ENCODE results near the gene KIR3DL3. TPM values are rescaled to one million over a fixed set of nuclear protein-coding genes. Genes with fewer than 3 reads are reported as not detected.

KIR3DL3 gene
- total and polyA plus RNA-seq, 9 of the 15 experiments (the other 6 are each of a cell fraction or from before 2014, with no cell fraction given): 0.11 TPM; not detected in 8

Small RNA genes within 50 kb of the gene (small RNA-seq; reads per million reads assigned to genes)
- gene AC245128.2 (not detected), gene KIR3DP1 (not detected)

Other genes with a start within 250 kb of the KIR3DL3 start
Only the 7 nearest of the 15 such genes appear.
- gene LILRB1, start 94.0 kb upstream of the KIR3DL3 start, total RNA-seq (2014; rRNA removed): not detected in 2 replicates
- gene LILRB1, start 94.0 kb upstream of the KIR3DL3 start, total RNA-seq (2014; rRNA removed; fragmentation: Illumina TruSeq; extraction: Trizol): not detected in 2 replicates
- gene LILRB1, start 94.0 kb upstream of the KIR3DL3 start, total RNA-seq (2015; rRNA removed; fragmentation: Illumina TruSeq; extraction: Trizol): not detected in 2 replicates
- not detected in 2 replicates for gene LILRB1, start 94.0 kb upstream of the KIR3DL3 start, total RNA-seq (2021)
- gene LILRB1, start 94.0 kb upstream of the KIR3DL3 start, polyA plus RNA-seq (2011; rRNA removed): not detected in 2 replicates
- gene LILRB1, start 94.0 kb upstream of the KIR3DL3 start, polyA plus RNA-seq (2014; fragmentation: Illumina TruSeq; extraction: Trizol): not detected in 2 replicates
- not detected for gene LILRB1, start 94.0 kb upstream of the KIR3DL3 start, polyA plus RNA-seq (2014; fragmentation: Nextera tagmentation; extraction: Ambion mirVana)
- gene LILRB1, start 94.0 kb upstream of the KIR3DL3 start, polyA plus RNA-seq (2014; rRNA removed): not detected in 2 replicates
- not detected in 2 replicates for gene LILRB4, start 61.5 kb upstream of the KIR3DL3 start, total RNA-seq (2014; rRNA removed)
- gene LILRB4, start 61.5 kb upstream of the KIR3DL3 start, total RNA-seq (2014; rRNA removed; fragmentation: Illumina TruSeq; extraction: Trizol): not detected in 2 replicates
- gene LILRB4, start 61.5 kb upstream of the KIR3DL3 start, total RNA-seq (2015; rRNA removed; fragmentation: Illumina TruSeq; extraction: Trizol): not detected in 2 replicates
- not detected in 2 replicates for gene LILRB4, start 61.5 kb upstream of the KIR3DL3 start, total RNA-seq (2021)
- not detected in 2 replicates for gene LILRB4, start 61.5 kb upstream of the KIR3DL3 start, polyA plus RNA-seq (2011; rRNA removed)
- not detected in 2 replicates for gene LILRB4, start 61.5 kb upstream of the KIR3DL3 start, polyA plus RNA-seq (2014; fragmentation: Illumina TruSeq; extraction: Trizol)
- gene LILRB4, start 61.5 kb upstream of the KIR3DL3 start, polyA plus RNA-seq (2014; fragmentation: Nextera tagmentation; extraction: Ambion mirVana): not detected
- gene LILRB4, start 61.5 kb upstream of the KIR3DL3 start, polyA plus RNA-seq (2014; rRNA removed): not detected in 2 replicates
- not detected in 2 replicates for gene KIR2DL3, start 14.1 kb downstream of the KIR3DL3 start, total RNA-seq (2014; rRNA removed)
- gene KIR2DL3, start 14.1 kb downstream of the KIR3DL3 start, total RNA-seq (2014; rRNA removed; fragmentation: Illumina TruSeq; extraction: Trizol): not detected in 2 replicates
- gene KIR2DL3, start 14.1 kb downstream of the KIR3DL3 start, total RNA-seq (2015; rRNA removed; fragmentation: Illumina TruSeq; extraction: Trizol): not detected in 2 replicates
- not detected in 2 replicates for gene KIR2DL3, start 14.1 kb downstream of the KIR3DL3 start, total RNA-seq (2021)
- gene KIR2DL3, start 14.1 kb downstream of the KIR3DL3 start, polyA plus RNA-seq (2011; rRNA removed): not detected in 2 replicates
- gene KIR2DL3, start 14.1 kb downstream of the KIR3DL3 start, polyA plus RNA-seq (2014; fragmentation: Illumina TruSeq; extraction: Trizol): not detected in 2 replicates
- not detected for gene KIR2DL3, start 14.1 kb downstream of the KIR3DL3 start, polyA plus RNA-seq (2014; fragmentation: Nextera tagmentation; extraction: Ambion mirVana)
- not detected in 2 replicates for gene KIR2DL3, start 14.1 kb downstream of the KIR3DL3 start, polyA plus RNA-seq (2014; rRNA removed)
- not detected in 2 replicates for gene KIR2DL1, start 45.4 kb downstream of the KIR3DL3 start, total RNA-seq (2014; rRNA removed)
- not detected in 2 replicates for gene KIR2DL1, start 45.4 kb downstream of the KIR3DL3 start, total RNA-seq (2014; rRNA removed; fragmentation: Illumina TruSeq; extraction: Trizol)
- gene KIR2DL1, start 45.4 kb downstream of the KIR3DL3 start, total RNA-seq (2015; rRNA removed; fragmentation: Illumina TruSeq; extraction: Trizol): not detected in 2 replicates
- not detected in 2 replicates for gene KIR2DL1, start 45.4 kb downstream of the KIR3DL3 start, total RNA-seq (2021)
- gene KIR2DL1, start 45.4 kb downstream of the KIR3DL3 start, polyA plus RNA-seq (2011; rRNA removed): not detected in 2 replicates
- not detected in 2 replicates for gene KIR2DL1, start 45.4 kb downstream of the KIR3DL3 start, polyA plus RNA-seq (2014; fragmentation: Illumina TruSeq; extraction: Trizol)
- not detected for gene KIR2DL1, start 45.4 kb downstream of the KIR3DL3 start, polyA plus RNA-seq (2014; fragmentation: Nextera tagmentation; extraction: Ambion mirVana)
- gene KIR2DL1, start 45.4 kb downstream of the KIR3DL3 start, polyA plus RNA-seq (2014; rRNA removed): not detected in 2 replicates
- not detected in 2 replicates for gene KIR2DL4, start 79.2 kb downstream of the KIR3DL3 start, total RNA-seq (2014; rRNA removed)
- gene KIR2DL4, start 79.2 kb downstream of the KIR3DL3 start, total RNA-seq (2014; rRNA removed; fragmentation: Illumina TruSeq; extraction: Trizol): not detected in 2 replicates
- gene KIR2DL4, start 79.2 kb downstream of the KIR3DL3 start, total RNA-seq (2015; rRNA removed; fragmentation: Illumina TruSeq; extraction: Trizol): not detected in 2 replicates
- not detected in 2 replicates for gene KIR2DL4, start 79.2 kb downstream of the KIR3DL3 start, total RNA-seq (2021)
- gene KIR2DL4, start 79.2 kb downstream of the KIR3DL3 start, polyA plus RNA-seq (2011; rRNA removed): not detected in 2 replicates
- not detected in 2 replicates for gene KIR2DL4, start 79.2 kb downstream of the KIR3DL3 start, polyA plus RNA-seq (2014; fragmentation: Illumina TruSeq; extraction: Trizol)
- gene KIR2DL4, start 79.2 kb downstream of the KIR3DL3 start, polyA plus RNA-seq (2014; fragmentation: Nextera tagmentation; extraction: Ambion mirVana): not detected
- not detected in 2 replicates for gene KIR2DL4, start 79.2 kb downstream of the KIR3DL3 start, polyA plus RNA-seq (2014; rRNA removed)
- gene KIR3DL1, start 92.0 kb downstream of the KIR3DL3 start, total RNA-seq (2014; rRNA removed): not detected in 2 replicates
- not detected in 2 replicates for gene KIR3DL1, start 92.0 kb downstream of the KIR3DL3 start, total RNA-seq (2014; rRNA removed; fragmentation: Illumina TruSeq; extraction: Trizol)
- not detected in 2 replicates for gene KIR3DL1, start 92.0 kb downstream of the KIR3DL3 start, total RNA-seq (2015; rRNA removed; fragmentation: Illumina TruSeq; extraction: Trizol)
- not detected in 2 replicates for gene KIR3DL1, start 92.0 kb downstream of the KIR3DL3 start, total RNA-seq (2021)
- not detected in 2 replicates for gene KIR3DL1, start 92.0 kb downstream of the KIR3DL3 start, polyA plus RNA-seq (2011; rRNA removed)
- gene KIR3DL1, start 92.0 kb downstream of the KIR3DL3 start, polyA plus RNA-seq (2014; fragmentation: Illumina TruSeq; extraction: Trizol): not detected in 2 replicates
- gene KIR3DL1, start 92.0 kb downstream of the KIR3DL3 start, polyA plus RNA-seq (2014; fragmentation: Nextera tagmentation; extraction: Ambion mirVana): not detected
- gene KIR3DL1, start 92.0 kb downstream of the KIR3DL3 start, polyA plus RNA-seq (2014; rRNA removed): not detected in 2 replicates
- not detected in 2 replicates for gene KIR2DS4, start 108.2 kb downstream of the KIR3DL3 start, total RNA-seq (2014; rRNA removed)
- not detected in 2 replicates for gene KIR2DS4, start 108.2 kb downstream of the KIR3DL3 start, total RNA-seq (2014; rRNA removed; fragmentation: Illumina TruSeq; extraction: Trizol)
- not detected in 2 replicates for gene KIR2DS4, start 108.2 kb downstream of the KIR3DL3 start, total RNA-seq (2015; rRNA removed; fragmentation: Illumina TruSeq; extraction: Trizol)
- not detected in 2 replicates for gene KIR2DS4, start 108.2 kb downstream of the KIR3DL3 start, total RNA-seq (2021)
- not detected in 2 replicates for gene KIR2DS4, start 108.2 kb downstream of the KIR3DL3 start, polyA plus RNA-seq (2011; rRNA removed)
- not detected in 2 replicates for gene KIR2DS4, start 108.2 kb downstream of the KIR3DL3 start, polyA plus RNA-seq (2014; fragmentation: Illumina TruSeq; extraction: Trizol)
- not detected for gene KIR2DS4, start 108.2 kb downstream of the KIR3DL3 start, polyA plus RNA-seq (2014; fragmentation: Nextera tagmentation; extraction: Ambion mirVana)
- not detected in 2 replicates for gene KIR2DS4, start 108.2 kb downstream of the KIR3DL3 start, polyA plus RNA-seq (2014; rRNA removed)